GM19452 (cell line): ENCODE measurements around the gene ADCYAP1R1.

ENCODE experiments used
- ATAC-seq: cut with Tn5 transposase; IDR thresholded peaks from one replicate; pipeline ENCODE4 v1.9.1; 2021; ENCODE audit not compliant: unreplicated experiment

ADCYAP1R1 gene

DNA sequence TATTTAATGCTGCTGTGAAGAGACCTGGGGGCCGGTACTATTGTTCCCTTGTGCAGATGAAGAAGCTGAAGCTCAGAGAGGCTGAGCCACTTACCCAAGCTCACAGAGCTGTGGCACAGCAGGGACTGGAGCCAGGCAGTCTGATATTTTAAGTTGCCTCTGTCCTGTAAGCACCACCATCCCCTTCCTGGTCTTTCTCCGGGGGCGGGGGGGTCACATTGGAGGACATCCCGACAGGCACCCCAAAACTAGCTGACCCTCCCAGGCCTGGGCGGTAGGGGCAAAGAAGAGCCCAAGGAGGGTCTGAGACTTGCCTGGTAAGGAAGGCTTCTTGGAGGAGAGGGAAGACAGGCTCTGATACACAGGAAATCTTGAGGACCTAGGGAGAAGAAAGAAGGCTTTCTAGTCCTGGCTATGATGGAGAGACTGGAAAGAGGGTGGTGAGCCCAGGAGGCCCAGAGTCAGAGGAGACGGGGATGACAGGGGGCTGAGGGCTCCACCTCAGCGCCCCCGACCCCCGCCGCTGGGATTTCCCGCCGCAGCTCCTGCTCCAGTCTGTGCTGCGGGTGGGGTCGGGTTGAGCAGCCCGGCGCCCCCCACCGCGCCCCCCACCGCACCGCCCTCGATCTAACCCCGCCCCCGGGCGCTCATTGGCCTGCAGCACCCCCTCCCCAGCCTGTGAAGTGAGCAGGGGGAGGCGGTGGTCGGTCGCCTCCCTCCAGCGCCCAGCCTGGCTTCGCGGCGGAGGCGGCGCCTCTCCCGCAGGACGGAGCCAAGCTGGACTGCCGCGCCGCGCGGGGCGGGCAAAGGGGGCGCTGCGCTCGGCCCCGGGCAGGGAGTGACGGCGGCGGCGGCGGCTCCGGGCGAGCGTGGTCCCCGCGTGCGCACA lies at the start of gene ADCYAP1R1:
ADCYAP1R1 (plus strand) TSS at position 711 of the 889 bp plus-strand sequence. CDS start 10,957 bp downstream, outside the sequence.
- ATAC-seq: no peak

GRCh38 chr7:31003097-31003496 lies 49.0 kb upstream of the ADCYAP1R1 start:
- no peak for ATAC-seq

DNA sequence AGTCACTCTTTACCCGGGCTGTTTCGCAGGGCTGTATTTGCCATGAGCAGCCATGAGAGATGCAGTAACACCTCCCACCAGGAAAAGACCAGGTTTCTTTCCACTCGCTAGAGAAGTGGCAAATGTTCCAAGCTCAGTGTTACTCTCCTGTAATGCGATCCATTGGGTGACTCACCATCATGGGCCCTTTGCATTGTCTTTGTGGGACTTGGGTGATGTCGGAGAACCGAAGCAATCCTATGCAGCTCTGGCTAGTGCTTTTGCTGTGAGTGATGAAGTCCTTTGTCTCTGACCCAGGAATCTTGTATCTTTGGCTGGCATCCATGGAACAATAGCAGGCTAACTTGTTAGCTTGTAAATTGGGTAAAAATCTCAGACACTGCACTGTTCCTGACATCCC lies 48.4 kb upstream of the ADCYAP1R1 start:
- no peak for ATAC-seq

- no peak for ATAC-seq
Observed at GRCh38 chr7:31004393-31004792, 47.7 kb upstream of the ADCYAP1R1 start.

DNA sequence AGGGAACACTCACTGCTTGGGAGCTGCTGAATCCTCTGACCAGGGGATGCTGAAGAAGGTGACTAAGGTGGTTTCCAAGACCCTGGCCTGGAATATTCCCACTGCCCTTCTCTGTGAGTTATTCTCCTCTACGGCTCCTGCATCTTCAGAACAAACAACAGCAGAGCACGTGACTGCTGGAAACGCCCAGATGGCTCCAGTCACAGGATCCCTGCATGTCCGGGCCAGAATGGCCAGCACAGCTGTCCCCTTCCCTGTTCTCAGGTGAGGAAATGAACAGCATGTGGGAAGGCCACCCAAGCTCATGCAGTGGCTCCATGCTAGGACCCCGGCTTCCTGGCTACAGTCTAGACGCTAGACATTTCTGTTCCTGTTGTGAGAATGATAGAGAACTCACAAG lies 45.3 kb upstream of the ADCYAP1R1 start:
- no peak for ATAC-seq

GRCh38 chr7:31007634-31008033 lies 44.5 kb upstream of the ADCYAP1R1 start:
- no peak for ATAC-seq

GRCh38 chr7:31014826-31015225 lies 37.3 kb upstream of the ADCYAP1R1 start:
- no peak for ATAC-seq

GRCh38 chr7:31017032-31017675 lies 35.0 kb upstream of the ADCYAP1R1 start:
- no peak for ATAC-seq

DNA sequence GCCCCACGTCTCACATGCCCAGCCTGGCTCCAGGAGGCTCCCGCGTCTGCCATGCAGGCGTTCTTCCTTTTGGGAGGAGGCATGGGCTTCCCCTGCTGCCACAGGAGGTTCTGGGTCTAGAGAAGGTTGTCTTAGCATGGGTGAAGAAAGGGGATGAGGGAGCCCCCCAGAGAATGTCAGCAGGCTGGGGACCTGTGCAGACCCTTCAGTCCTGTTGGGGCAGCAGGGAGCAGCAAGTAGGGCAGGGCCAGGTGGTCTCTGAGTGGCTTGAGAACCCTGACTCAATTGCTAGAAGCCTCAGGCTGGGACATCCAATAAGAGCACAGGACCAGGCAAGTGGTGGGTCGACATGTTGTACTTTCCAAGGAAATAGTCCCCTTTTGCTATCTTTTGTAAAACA lies 34.4 kb upstream of the ADCYAP1R1 start:
- no peak for ATAC-seq

GRCh38 chr7:31019509-31019908 lies 32.6 kb upstream of the ADCYAP1R1 start:
- no peak for ATAC-seq

GRCh38 chr7:31020161-31020560 lies 31.9 kb upstream of the ADCYAP1R1 start:
- ATAC-seq: no peak

DNA sequence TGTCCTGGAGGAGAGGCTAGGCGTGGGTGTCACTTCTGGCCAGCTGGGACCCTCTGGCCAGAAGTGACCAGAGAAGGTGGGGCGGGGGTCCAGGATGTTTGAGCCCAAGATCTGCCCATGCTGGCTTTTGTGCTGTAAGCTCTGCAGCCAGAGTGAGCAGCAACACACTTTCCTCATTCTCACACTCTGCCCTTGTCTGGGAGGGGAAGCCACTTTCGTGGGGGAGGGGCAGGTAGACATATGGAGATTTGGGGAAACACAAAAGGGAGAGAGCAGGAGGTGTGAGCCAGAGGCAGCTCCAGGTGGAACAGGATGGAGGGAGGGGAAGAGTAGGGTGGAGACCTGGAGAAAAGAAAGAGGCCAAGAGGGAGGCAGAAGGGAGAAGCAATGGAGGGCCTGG lies 31.5 kb upstream of the ADCYAP1R1 start:
- ATAC-seq: no peak

DNA sequence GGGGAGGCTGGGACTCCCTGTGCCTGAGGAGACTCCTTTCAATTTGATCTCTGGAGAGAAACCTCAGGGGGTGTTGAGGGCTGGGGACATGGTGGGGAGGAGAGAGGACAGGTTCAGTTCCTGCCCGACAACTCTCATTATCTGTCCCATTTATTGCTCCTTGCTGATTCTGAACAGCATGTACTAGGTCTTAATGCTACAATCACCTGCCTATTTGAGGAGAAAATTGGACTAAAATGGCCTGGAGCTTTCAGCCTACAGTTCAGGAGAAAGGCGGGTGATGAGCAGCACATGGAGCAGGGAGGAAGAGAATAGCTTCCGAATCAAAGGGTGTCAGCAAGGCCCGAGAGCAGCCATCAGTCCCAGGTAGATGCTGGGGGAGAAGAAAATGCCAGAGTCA lies 30.0 kb upstream of the ADCYAP1R1 start:
- no peak for ATAC-seq

GRCh38 chr7:31022726-31023125 lies 29.4 kb upstream of the ADCYAP1R1 start:
- ATAC-seq: no peak

DNA sequence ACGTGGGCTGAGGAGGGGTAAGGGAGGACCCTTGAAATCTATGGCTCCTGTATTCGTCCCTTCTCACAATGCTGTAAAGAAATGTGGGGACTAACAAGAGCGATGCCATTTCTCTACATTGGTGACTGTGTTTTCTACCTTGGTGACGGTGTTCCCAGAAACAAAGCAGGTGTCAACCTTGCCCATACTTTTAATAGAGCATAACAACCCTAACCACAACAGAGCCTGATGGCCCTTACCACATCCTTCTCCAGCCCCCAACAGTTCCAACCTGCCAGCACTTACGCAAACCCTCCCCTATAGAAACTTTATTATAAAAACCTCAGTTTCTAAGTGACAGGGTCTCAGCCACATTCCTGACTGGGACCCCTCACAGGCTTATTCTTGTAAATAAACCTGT lies 28.2 kb upstream of the ADCYAP1R1 start:
- ATAC-seq: peak; percentile 50

DNA sequence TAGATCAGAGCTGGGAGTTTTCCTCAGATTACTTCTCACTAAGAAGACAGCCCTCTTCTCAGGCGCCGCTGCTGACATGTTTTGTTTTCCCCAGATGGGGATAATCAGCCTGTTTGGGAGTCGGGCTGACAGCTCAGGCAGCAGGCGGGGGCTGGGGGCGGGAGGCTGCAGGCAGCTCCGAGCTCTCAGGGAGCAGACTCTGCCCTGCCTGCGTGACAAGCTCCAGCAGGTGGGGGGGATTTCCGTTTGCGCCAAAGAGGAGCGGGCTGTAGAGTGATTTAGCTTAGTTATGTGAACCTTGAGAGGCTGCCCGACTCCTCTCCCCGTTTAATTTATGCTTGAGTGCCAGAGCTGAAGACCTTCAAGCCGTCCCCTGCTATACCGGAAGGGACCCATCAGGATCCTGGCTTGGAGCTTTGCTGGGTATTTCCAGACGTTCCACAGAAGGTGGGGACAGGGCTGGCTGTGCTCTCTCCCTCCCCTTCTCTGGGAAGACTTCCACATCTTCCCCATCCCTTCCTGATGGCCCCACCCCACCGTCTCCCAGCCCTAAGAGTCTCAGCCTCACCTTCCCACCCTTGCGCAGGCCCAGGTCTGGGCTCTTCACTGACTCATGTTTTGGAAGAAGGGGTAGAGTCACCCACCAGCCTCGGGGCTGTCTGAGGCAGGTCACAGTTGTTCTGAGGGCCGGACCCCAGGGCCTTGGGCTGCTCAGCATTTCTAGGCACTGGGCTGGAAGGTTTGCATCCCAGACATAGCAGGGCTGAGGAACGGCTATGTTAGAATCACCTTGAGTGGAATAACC lies 24.7 kb upstream of the ADCYAP1R1 start:
- ATAC-seq: no peak

GRCh38 chr7:31028006-31028405 lies 24.1 kb upstream of the ADCYAP1R1 start:
- no peak for ATAC-seq

GRCh38 chr7:31028417-31028992 lies 23.6 kb upstream of the ADCYAP1R1 start:
- no peak for ATAC-seq

DNA sequence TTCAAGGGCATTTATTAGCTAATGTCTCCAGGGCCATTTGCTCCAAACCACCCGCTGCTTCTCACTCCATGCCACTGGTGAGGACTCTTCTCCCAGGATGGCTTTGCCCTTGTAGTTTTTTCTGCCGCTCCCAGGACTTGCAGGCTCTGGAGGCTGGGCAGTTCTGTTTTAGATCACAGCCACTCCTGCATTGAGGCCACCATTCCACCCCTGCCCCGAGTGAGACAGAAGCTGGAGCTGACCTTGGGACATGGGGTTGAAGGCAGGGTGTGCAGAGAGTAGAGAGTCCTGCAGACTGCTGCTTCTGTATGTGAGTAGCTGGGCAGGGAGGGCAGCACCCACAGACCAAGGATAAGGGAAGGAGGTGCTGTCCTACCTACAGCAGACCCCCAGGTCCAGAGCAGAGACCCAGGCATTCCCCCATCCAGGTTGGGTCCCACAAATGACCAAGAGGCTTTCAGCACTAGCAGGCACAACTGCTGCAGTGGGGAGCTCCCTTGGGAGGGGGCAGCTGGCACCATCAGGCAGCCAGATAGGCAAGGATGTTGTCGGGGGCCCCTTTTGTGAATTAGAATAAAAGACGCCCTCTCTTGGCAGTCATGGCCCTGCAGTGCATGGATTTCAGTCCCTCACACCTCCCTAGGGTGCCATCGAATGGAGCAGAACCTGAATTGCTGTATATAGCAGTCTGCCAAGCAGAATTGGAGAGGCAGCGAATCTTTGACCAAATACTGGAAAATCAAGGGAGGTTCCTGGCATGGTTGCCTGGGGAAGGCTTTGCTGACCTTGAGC lies 22.7 kb upstream of the ADCYAP1R1 start:
- ATAC-seq: no peak

- no peak for ATAC-seq
Observed at GRCh38 chr7:31033674-31034300, 18.3 kb upstream of the ADCYAP1R1 start.
